Caco-2 (cell line): Measurements from ENCODE around the gene CERKL. TPM values are rescaled to one million over a fixed set of nuclear protein-coding genes. Genes with fewer than 3 reads are reported as not detected.

Source experiments
- BruUV-seq: library from RNA; stranded (reverse); fragments of 400-500 nt; replicated peaks from 2 replicates; lab custom pipeline; 2021; lab: Mats Ljungman, UMichigan
- CTCF ChIA-PET: fragments of 300-600 bp; sonication (Branson Sonifier 250); formaldehyde crosslinking; loops from one replicate; lab custom pipeline; 2022; ENCODE audit warnings: antibody characterized with exemption; lab: Charles Lee
- POLR2A ChIA-PET: fragments of 300-600 bp; sonication (Branson Sonifier 250); formaldehyde crosslinking; loops from one replicate; lab custom pipeline; 2022; ENCODE audit warnings: antibody characterized with exemption; lab: Charles Lee
- DNase-seq, 2 experiments: peaks; one replicate each; pipeline versions ENCODE4 v3.0.0 to v3.0.0-alpha.2; 2020 to 2022
- H3K27me3 ChIP-seq: replicated peaks from 2 replicates; pipeline ENCODE4 v1.6.0; 2011; ENCODE audit warnings: low read length; ENCODE audit not compliant: control insufficient read depth, insufficient read depth
- H3K36me3 ChIP-seq: 2 replicates; pipeline ENCODE4 v1.5.1; 2011; ENCODE audit warnings: low read length; ENCODE audit not compliant: control insufficient read depth, insufficient read depth
- H3K4me1 ChIP-seq: fragments of 250-450 bp; sonication (Bioruptor Pico); 2 replicates; pipeline ENCODE4 v1.5.1; 2020; ENCODE audit warnings: mild to moderate bottlenecking
- H3K4me3 ChIP-seq: 2 replicates; pipeline ENCODE4 v1.5.1; 2011; ENCODE audit warnings: low read depth, mild to moderate bottlenecking, control low read depth, low read length
- H3K9me3 ChIP-seq: fragments of 250-450 bp; sonication (Bioruptor Pico); 2 replicates; pipeline ENCODE4 v1.5.1; 2020; ENCODE audit warnings: mild to moderate bottlenecking, moderate library complexity
- H3K27ac Mint-ChIP-seq: one replicate; pipeline ENCODE4 v1.8.0; 2022; ENCODE audit warnings: mixed read lengths; ENCODE audit not compliant: unreplicated experiment
- H3K27me3 Mint-ChIP-seq: one replicate; pipeline ENCODE4 v1.8.0; 2022; ENCODE audit warnings: mixed read lengths; ENCODE audit not compliant: insufficient read depth, unreplicated experiment
- H3K36me3 Mint-ChIP-seq: one replicate; pipeline ENCODE4 v1.8.0; 2022; ENCODE audit warnings: mild to moderate bottlenecking, mixed read lengths; ENCODE audit not compliant: insufficient read depth, unreplicated experiment
- H3K4me1 Mint-ChIP-seq: one replicate; pipeline ENCODE4 v1.8.0; 2022; ENCODE audit warnings: low read depth, mixed read lengths; ENCODE audit not compliant: unreplicated experiment
- H3K4me3 Mint-ChIP-seq: one replicate; pipeline ENCODE4 v1.8.0; 2022; ENCODE audit warnings: mild to moderate bottlenecking, moderate library complexity, mixed read lengths; ENCODE audit not compliant: unreplicated experiment
- H3K9me3 Mint-ChIP-seq: one replicate; pipeline ENCODE4 v1.8.0; 2022; ENCODE audit warnings: mixed read lengths; ENCODE audit not compliant: unreplicated experiment
- CTCF ChIP-seq, 2 experiments: fragments of 200-600 bp in 1 of 2; IDR thresholded peaks; 1 replicate in 1 of 2; 2 replicates in 1 of 2; pipeline versions ENCODE4 v1.5.1 to v1.8.0; 2011 to 2022; ENCODE audit warnings: antibody characterized with exemption in 1 of 2, control low read depth in 1 of 2, inconsistent platforms in 1 of 2, low read depth in 1 of 2, low read length in 1 of 2, mild to moderate bottlenecking in 1 of 2, moderate library complexity in 1 of 2; ENCODE audit not compliant: insufficient read depth in 1 of 2, severe bottlenecking in 1 of 2, unreplicated experiment in 1 of 2
- intact Hi-C: fragments of 100-400 bp; cut with micrococcal nuclease; formaldehyde crosslinking; loops from one replicate; pipeline ENCODE4 v1.10.0; 2022; ENCODE audit not compliant: unreplicated experiment
- total RNA-seq: library from RNA; stranded (reverse); gene quantifications from 2 replicates; pipeline ENCODE4 v1.2.3, GENCODE V29; 2022

The CERKL gene
- total RNA-seq, 1 experiment from 2014 or later, result not detected

- Histone ChIP-seq H3K9me3 (no peaks in the 10 kb centered on the region), H3K4me3 (no peak overlapping the region), H3K4me1 (no peaks in the 10 kb centered on the region), H3K27me3 (no peaks in the 10 kb centered on the region), H3K36me3 (no peaks in the 10 kb centered on the region)
- H3K4me3 Mint-ChIP-seq, result no peak overlapping the region
- POLR2A ChIA-PET, result no interaction called here
- intact Hi-C loops, result no loop called here
- no peak for DNase-seq
- TF ChIP-seq CTCF (IDR thresholded peaks at IDR 0.05; ENCODE audit: insufficient read depth in 1 of 2, low read depth in 1 of 2, low read length in 1 of 2, severe bottlenecking in 1 of 2, unreplicated experiment in 1 of 2), result no peak
- H3K9me3 Mint-ChIP-seq, result no peaks in the 10 kb centered on the region
- CTCF ChIA-PET, result no interaction called here
- no peaks in the 10 kb centered on the region for H3K4me1 Mint-ChIP-seq
- H3K27me3 Mint-ChIP-seq, result peaks cover 3% of the 10 kb centered on the region
- H3K36me3 Mint-ChIP-seq, result no peaks in the 10 kb centered on the region
- H3K27ac Mint-ChIP-seq, result no peak overlapping the region
- no TSS peak for BruUV-seq
Observed at GRCh38 chr2:181500201-181500600, 156.7 kb downstream of the CERKL start.

DNA sequence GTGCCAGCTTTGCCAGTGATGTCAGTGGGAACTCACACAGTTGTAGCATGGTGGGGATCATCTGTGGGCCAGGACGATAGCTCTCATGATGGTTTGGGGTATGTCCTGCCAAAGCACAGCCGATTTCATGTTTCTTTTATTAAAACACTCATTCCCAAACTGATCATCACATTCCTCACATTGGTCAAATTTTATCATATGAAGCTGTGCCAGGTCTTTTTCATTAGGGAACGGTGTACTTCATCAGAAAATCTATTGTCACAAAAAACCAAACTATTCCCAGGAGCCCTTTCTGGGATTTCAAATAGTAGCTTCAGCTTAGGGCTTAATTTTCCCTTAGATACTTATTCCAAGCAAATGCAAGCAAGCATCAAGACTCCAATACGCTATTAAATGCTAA lies 157.7 kb downstream of the CERKL start:
- no peaks in the 10 kb centered on the region for H3K9me3 Mint-ChIP-seq
- BruUV-seq, result no TSS peak
- no peaks in the 10 kb centered on the region for H3K27me3 ChIP-seq
- H3K27me3 Mint-ChIP-seq, result peaks cover 3% of the 10 kb centered on the region
- DNase-seq, result no peak
- H3K27ac Mint-ChIP-seq, result no peak overlapping the region
- TF ChIP-seq CTCF (IDR thresholded peaks at IDR 0.05; ENCODE audit: insufficient read depth in 1 of 2, low read depth in 1 of 2, low read length in 1 of 2, severe bottlenecking in 1 of 2, unreplicated experiment in 1 of 2), result no peak
- no peaks in the 10 kb centered on the region for H3K4me1 Mint-ChIP-seq
- no peaks in the 10 kb centered on the region for H3K9me3 ChIP-seq
- CTCF ChIA-PET, result no interaction called here
- H3K36me3 ChIP-seq, result no peaks in the 10 kb centered on the region
- intact Hi-C loops, result no loop called here
- no peaks in the 10 kb centered on the region for H3K36me3 Mint-ChIP-seq
- H3K4me3 ChIP-seq, result no peak overlapping the region
- H3K4me1 ChIP-seq, result no peaks in the 10 kb centered on the region
- no peak overlapping the region for H3K4me3 Mint-ChIP-seq
- POLR2A ChIA-PET, result no interaction called here

Other genes with a start within 250 kb of the CERKL start
- gene ITGA4, start 199.7 kb downstream of the CERKL start, total RNA-seq, result not detected in 2 replicates
- gene NEUROD1, start 23.4 kb upstream of the CERKL start, total RNA-seq, result not detected in 2 replicates
- 54.8 and 62.0 TPM in 2 replicates for gene ITPRID2, start 234.6 kb upstream of the CERKL start, total RNA-seq